Measurements from ENCODE around the gene DYNC1H1.

DYNC1H1 gene

DNA sequence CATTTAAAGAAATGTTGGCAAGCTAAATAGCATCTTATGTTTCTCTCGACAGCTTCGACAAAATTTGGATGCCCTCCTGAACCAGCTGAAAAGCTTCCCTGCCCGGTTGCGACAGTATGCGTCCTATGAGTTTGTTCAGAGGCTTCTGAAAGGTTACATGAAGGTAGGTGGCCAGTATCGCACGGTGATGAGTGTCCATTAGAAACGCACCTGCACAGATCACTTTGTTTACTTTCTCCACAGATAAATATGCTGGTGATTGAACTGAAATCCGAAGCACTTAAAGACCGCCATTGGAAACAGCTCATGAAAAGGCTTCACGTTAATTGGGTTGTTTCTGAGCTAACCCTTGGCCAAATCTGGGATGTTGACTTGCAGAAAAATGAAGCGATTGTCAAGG, 36.5 kb downstream of the DYNC1H1 start:
- TF ChIP-seq L3MBTL2 (conservative IDR thresholded peaks at IDR 0.05) (no peak), FOXA1 (IDR thresholded peaks at IDR 0.05) (no peak), HDGF (IDR thresholded peaks at IDR 0.05; ENCODE audit: borderline replicate concordance) (no peak), SUZ12 (IDR thresholded peaks at IDR 0.05) (no peak), CTBP1 (IDR thresholded peaks at IDR 0.05; ENCODE audit: borderline replicate concordance) (no peak), FOXM1 (IDR thresholded peaks at IDR 0.05; ENCODE audit: borderline replicate concordance) (no peak), ELF4 (IDR thresholded peaks at IDR 0.05) (no peak), BHLHE40 (IDR thresholded peaks at IDR 0.05; ENCODE audit: borderline replicate concordance) (no peak), ZNF384 (IDR thresholded peaks at IDR 0.05) (no peak), NFRKB (IDR thresholded peaks at IDR 0.05) (no peak), FOXK2 (IDR thresholded peaks at IDR 0.05) (no peak), TARDBP (IDR thresholded peaks at IDR 0.05) (no peak), ARNT (IDR thresholded peaks at IDR 0.05) (no peak), LEF1 (IDR thresholded peaks at IDR 0.05; ENCODE audit: borderline replicate concordance) (no peak)
- TF ChIP-seq, protein P1, sequence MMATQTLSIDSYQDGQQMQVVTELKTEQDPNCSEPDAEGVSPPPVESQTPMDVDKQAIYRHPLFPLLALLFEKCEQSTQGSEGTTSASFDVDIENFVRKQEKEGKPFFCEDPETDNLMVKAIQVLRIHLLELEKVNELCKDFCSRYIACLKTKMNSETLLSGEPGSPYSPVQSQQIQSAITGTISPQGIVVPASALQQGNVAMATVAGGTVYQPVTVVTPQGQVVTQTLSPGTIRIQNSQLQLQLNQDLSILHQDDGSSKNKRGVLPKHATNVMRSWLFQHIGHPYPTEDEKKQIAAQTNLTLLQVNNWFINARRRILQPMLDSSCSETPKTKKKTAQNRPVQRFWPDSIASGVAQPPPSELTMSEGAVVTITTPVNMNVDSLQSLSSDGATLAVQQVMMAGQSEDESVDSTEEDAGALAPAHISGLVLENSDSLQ (IDR thresholded peaks at IDR 0.05), result no peak
- no peak for DNase-seq (ENCODE audit: extremely low spot score)
- CTCF ChIA-PET, result no interaction called here
- POLR2A ChIA-PET, result interaction anchor here (1.2 kb wide), 1 partner anchor 9 kb away, joined by 4 read pairs; no protein-coding TSS in a partner anchor

DNA sequence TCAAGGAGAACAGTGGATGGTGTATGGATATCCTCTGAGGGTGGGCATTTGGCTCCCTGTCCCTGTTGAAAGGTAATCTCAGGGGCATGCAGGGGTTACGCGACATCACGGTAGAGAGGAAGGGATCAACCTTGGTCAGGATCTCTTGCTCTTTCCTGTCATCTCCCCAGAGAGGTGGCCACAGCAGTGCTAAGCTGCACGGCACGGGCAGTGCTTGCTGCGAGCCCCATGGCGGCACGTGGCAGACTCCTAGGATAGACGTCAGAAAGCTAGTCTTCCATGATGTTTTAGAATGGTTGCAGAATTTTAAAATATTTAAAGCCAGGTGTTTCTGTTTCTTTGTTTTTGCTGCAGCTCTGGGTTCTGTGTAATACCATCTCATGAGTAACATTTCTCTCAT, 41.0 kb downstream of the DYNC1H1 start:
- no peak for DNase-seq (ENCODE audit: extremely low spot score)
- CTCF ChIA-PET, result no interaction called here
- POLR2A ChIA-PET, result no interaction called here
- TF ChIP-seq ARNT (IDR thresholded peaks at IDR 0.05) (no peak), FOXK2 (IDR thresholded peaks at IDR 0.05) (no peak), LEF1 (IDR thresholded peaks at IDR 0.05; ENCODE audit: borderline replicate concordance) (no peak), FOXA1 (IDR thresholded peaks at IDR 0.05) (no peak), TARDBP (IDR thresholded peaks at IDR 0.05) (no peak)

DNA sequence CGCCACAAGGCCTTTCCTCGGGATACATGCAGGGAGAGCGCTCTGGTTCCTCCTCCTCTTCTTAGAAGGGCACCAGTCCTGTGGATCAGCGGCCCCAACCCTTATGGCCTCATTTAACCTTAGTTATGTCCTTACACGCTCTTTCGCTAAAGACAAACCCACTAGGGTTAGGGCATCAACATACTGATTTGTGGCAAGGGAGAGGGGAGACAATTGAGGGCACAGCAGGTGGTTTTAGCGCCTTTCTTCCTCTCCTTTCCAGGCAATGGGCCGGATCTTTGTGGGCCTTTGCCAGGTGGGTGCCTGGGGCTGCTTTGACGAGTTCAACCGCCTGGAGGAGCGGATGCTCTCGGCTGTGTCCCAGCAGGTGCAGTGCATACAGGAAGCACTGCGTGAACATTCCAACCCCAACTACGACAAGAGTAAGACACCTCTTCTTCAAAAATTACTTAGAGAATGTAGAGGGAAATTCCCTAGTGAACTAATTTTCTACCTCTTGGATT, 43.6 kb downstream of the DYNC1H1 start:
- ChIA-PET POLR2A (no interaction called here), CTCF (no interaction called here)
- no peak for DNase-seq (ENCODE audit: extremely low spot score)
- TF ChIP-seq FOXK2 (IDR thresholded peaks at IDR 0.05) (no peak), L3MBTL2 (conservative IDR thresholded peaks at IDR 0.05) (no peak), SP1 (IDR thresholded peaks at IDR 0.05) (no peak), NFRKB (IDR thresholded peaks at IDR 0.05) (no peak), BHLHE40 (IDR thresholded peaks at IDR 0.05; ENCODE audit: borderline replicate concordance) (no peak), FOXA1 (IDR thresholded peaks at IDR 0.05) (no peak), TARDBP (IDR thresholded peaks at IDR 0.05) (no peak), LEF1 (IDR thresholded peaks at IDR 0.05; ENCODE audit: borderline replicate concordance) (no peak), HDGF (IDR thresholded peaks at IDR 0.05; ENCODE audit: borderline replicate concordance) (no peak), FOXM1 (IDR thresholded peaks at IDR 0.05; ENCODE audit: borderline replicate concordance) (no peak), SUZ12 (IDR thresholded peaks at IDR 0.05) (no peak)
- TF ChIP-seq, protein P1 (IDR thresholded peaks at IDR 0.05), result no peak

DNA sequence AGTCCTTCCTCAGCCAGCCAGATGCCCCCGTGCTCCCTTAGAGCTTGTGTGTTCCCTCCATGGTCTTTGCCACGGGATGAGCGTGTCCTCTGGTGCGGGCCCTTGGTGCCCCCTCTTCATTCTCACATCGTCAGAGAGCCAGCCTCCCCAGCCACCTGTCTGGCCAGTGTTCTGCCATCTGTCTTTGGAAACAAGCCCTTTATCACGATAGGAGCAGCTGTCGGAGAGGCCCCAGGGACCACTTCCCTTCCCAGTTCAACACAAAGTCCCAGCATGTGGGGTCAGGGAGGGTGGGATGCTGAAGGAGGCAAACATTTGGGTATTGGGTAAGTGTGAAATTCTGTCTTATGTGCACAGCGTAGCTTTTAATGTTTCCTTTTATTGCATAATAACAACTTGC, 44.5 kb downstream of the DYNC1H1 start:
- CTCF ChIA-PET, result no interaction called here

DNA sequence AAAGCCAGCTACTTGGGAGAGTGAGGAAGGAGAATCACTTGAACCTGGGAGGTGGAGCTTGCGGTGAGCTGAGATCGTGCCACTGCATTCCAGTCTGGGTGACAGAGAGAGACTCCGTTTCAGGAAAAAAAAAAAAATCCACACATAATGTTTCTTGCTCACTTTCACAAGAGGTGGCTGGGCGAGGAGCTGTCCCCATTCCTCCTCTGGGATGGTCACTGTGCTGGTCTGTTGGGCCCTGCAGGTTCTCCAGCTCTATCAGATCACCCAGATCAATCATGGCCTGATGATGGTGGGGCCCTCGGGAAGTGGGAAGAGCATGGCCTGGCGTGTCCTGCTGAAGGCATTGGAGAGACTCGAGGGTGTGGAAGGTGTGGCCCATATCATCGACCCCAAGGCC, 47.3 kb downstream of the DYNC1H1 start:
- POLR2A ChIA-PET, result no interaction called here
- no peak for TF ChIP-seq LEF1 (IDR thresholded peaks at IDR 0.05; ENCODE audit: borderline replicate concordance)
- TF ChIP-seq ARNT (IDR thresholded peaks at IDR 0.05), result no peak
- TF ChIP-seq, protein P1 (IDR thresholded peaks at IDR 0.05), result no peak
- TF ChIP-seq ZNF384 (IDR thresholded peaks at IDR 0.05), result no peak
- no peak for TF ChIP-seq CTBP1 (IDR thresholded peaks at IDR 0.05; ENCODE audit: borderline replicate concordance)
- no peak for TF ChIP-seq TARDBP (IDR thresholded peaks at IDR 0.05)
- TF ChIP-seq L3MBTL2 (conservative IDR thresholded peaks at IDR 0.05), result no peak
- TF ChIP-seq NFRKB (IDR thresholded peaks at IDR 0.05), result no peak
- no peak for TF ChIP-seq SP1 (IDR thresholded peaks at IDR 0.05)
- TF ChIP-seq SUZ12 (IDR thresholded peaks at IDR 0.05), result no peak
- TF ChIP-seq BHLHE40 (IDR thresholded peaks at IDR 0.05; ENCODE audit: borderline replicate concordance), result no peak
- no peak for TF ChIP-seq FOXK2 (IDR thresholded peaks at IDR 0.05)
- no peak for TF ChIP-seq FOXA1 (IDR thresholded peaks at IDR 0.05)
- no peak for TF ChIP-seq HDGF (IDR thresholded peaks at IDR 0.05; ENCODE audit: borderline replicate concordance)
- TF ChIP-seq ELF4 (IDR thresholded peaks at IDR 0.05), result no peak
- TF ChIP-seq FOXM1 (IDR thresholded peaks at IDR 0.05; ENCODE audit: borderline replicate concordance), result no peak
- CTCF ChIA-PET, result no interaction called here
- DNase-seq (ENCODE audit: extremely low spot score), result no peak

More for the DNA sequence above, 44.5 kb downstream of the DYNC1H1 start:
- POLR2A ChIA-PET, result no interaction called here
- TF ChIP-seq CTBP1 (IDR thresholded peaks at IDR 0.05; ENCODE audit: borderline replicate concordance) (no peak), HDGF (IDR thresholded peaks at IDR 0.05; ENCODE audit: borderline replicate concordance) (no peak), LEF1 (IDR thresholded peaks at IDR 0.05; ENCODE audit: borderline replicate concordance) (no peak), L3MBTL2 (conservative IDR thresholded peaks at IDR 0.05) (no peak), SP1 (IDR thresholded peaks at IDR 0.05) (no peak), NFRKB (IDR thresholded peaks at IDR 0.05) (no peak), ZNF384 (IDR thresholded peaks at IDR 0.05) (no peak), TARDBP (IDR thresholded peaks at IDR 0.05) (no peak), BHLHE40 (IDR thresholded peaks at IDR 0.05; ENCODE audit: borderline replicate concordance) (no peak), ARNT (IDR thresholded peaks at IDR 0.05) (no peak), FOXK2 (IDR thresholded peaks at IDR 0.05) (no peak), ELF4 (IDR thresholded peaks at IDR 0.05) (no peak), SUZ12 (IDR thresholded peaks at IDR 0.05) (no peak), FOXM1 (IDR thresholded peaks at IDR 0.05; ENCODE audit: borderline replicate concordance) (no peak)
- TF ChIP-seq, protein P1 (IDR thresholded peaks at IDR 0.05), result no peak
- DNase-seq (ENCODE audit: extremely low spot score), result no peak
